DOHH2 (cell line): ENCODE measurements around the gene HPSE2.

Experiments
- EZH2phosphoT487 ChIP-seq: fragments of 200-600 bp; sonication (generic); IDR thresholded peaks from 2 replicates; pipeline ENCODE4 v1.6.1; 2017; ENCODE audit warnings: borderline replicate concordance, mild to moderate bottlenecking, antibody characterized with exemption, low read length, moderate library complexity, mixed read lengths
- TF ChIP-seq, protein P1 (sequence below): fragments of 200-600 bp; sonication (generic); IDR thresholded peaks from one replicate; pipeline ENCODE4 v1.5.1; 2014; ENCODE audit warnings: antibody characterized with exemption, mild to moderate bottlenecking, low read depth, low read length; ENCODE audit not compliant: poor library complexity, severe bottlenecking

DNA sequence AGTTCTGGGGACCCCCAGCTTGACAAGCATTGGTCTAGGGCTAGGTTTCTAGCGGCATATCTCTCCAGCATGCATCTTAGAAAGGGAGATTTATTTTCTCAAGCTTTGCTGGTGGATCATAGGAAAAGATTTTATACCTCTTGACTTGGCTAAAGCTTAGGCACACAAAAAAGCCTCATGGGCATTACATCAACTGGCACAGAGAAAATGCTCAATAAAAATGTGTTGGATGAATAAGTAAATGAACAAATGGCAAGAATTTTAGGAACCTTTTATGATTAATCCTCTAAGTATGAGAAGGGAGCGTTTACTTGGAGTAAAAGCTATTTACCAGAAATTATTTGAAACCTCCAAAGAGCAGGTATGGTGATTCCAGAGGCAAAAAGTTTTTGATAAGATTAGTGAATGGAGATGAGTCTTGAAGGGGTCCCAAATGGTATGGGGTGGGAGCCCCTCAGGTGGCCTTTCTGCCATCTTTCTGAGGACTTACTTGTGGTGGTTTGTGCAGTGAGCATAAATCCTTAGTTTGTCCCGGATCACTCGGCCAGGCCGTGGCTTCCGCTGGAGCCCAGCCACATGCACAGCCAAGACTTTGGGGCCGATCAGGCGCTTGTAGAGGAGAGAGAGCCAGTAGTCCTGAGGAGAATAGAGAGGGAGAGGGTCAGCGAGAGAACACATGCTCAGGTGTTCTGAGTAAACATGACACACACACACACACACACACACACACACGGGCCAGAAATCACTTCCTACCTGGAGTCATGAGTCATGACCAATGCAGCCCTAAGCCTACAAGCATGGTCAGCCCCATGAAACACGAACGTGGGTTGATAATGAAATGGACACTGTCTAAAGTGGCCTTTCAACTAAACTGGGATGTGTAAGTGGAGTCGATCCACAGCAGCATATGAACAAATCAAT is 745.8 kb downstream of the HPSE2 start:
- TF ChIP-seq, protein P1, sequence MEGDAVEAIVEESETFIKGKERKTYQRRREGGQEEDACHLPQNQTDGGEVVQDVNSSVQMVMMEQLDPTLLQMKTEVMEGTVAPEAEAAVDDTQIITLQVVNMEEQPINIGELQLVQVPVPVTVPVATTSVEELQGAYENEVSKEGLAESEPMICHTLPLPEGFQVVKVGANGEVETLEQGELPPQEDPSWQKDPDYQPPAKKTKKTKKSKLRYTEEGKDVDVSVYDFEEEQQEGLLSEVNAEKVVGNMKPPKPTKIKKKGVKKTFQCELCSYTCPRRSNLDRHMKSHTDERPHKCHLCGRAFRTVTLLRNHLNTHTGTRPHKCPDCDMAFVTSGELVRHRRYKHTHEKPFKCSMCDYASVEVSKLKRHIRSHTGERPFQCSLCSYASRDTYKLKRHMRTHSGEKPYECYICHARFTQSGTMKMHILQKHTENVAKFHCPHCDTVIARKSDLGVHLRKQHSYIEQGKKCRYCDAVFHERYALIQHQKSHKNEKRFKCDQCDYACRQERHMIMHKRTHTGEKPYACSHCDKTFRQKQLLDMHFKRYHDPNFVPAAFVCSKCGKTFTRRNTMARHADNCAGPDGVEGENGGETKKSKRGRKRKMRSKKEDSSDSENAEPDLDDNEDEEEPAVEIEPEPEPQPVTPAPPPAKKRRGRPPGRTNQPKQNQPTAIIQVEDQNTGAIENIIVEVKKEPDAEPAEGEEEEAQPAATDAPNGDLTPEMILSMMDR, result no peak
- TF ChIP-seq EZH2phosphoT487, result no peak
